Measurements from ENCODE around the gene ATP1B1. TPM values are rescaled to one million over a fixed set of nuclear protein-coding genes. Genes with fewer than 3 reads are reported as not detected.

The ATP1B1 gene
- total RNA-seq, 1 donor = 13.7 TPM

DNA sequence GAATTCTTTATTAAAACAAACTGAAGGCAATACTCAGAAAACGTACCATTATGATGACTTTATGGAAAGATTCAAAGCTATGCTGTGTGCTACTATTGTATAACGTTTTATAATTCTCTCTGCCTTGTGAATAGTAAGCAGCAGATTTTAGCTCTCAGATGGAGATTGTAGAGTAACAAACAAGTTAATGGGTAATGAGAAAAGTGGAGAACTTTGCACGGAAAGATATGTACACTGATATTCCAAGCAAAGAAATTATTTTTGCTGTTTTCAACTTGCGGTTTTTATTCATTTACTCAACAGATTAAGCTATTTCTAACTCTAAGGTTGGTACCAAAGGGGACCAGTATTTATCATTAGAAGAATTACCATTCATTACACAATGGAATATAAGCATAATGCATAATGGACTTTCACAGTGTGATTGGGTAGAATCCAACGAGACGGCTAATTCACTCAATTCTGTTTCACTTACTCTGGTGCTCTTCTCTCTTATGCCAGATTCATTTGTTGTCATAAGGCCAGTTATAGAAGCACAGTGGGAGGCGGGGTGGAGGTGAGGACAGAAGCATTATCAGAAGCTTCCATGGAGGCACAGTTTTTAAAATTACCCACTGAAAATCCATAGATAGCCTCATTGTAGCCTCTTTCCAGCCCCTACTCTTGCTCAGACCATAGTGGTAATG, 38.6 kb downstream of the ATP1B1 start:
- no peak overlapping the region for H3K4me3 ChIP-seq (ENCODE audit: low read depth, low read length)
- TF ChIP-seq CTCF (IDR thresholded peaks at IDR 0.05; ENCODE audit: insufficient read depth, low read length) = no peak
- DNase-seq (ENCODE audit: low read depth) = no peak

GRCh38 chr1:169146576-169147214, 40.2 kb downstream of the ATP1B1 start:
- DNase-seq (ENCODE audit: low read depth) = no peak
- no peak overlapping the region for H3K4me3 ChIP-seq (ENCODE audit: low read depth, low read length)
- no peak for TF ChIP-seq CTCF (IDR thresholded peaks at IDR 0.05; ENCODE audit: insufficient read depth, low read length)

DNA sequence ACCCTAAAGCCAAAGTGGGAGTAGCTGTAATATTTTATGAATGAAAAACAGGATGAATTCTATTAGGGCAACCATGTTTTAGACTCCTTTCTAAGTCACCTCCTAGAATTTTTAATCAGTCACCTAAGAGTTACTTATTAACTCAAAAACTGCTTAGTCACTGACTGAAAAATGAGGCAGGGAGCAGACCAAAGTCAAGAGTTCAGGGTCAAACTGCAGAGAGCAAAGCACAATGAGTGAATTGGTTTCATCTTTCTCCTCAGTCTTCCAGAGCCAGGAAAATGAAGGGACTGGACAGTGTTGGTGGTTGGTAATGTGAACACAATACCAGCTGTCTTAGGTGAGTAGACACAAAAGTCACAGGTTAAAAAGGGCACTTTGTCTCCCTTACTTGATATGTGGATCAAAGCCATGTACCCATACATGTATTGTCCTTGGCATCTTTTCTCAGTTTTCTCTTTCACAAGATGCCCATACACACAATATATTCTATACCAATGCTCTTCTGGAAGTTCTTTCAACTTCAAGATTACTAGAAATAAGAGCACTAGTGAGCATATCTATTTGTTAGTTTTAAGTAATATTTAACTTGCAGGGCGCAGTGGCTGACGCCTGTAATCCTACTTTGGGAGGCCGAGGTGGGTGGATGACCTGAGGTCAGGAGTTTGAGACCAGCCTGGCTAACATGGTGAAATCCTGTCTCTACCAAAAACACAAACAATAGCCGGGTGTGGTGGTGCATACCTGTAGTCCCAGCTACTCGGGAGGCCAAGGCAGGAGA, 42.2 kb downstream of the ATP1B1 start:
- DNase-seq (ENCODE audit: low read depth) = no peak
- TF ChIP-seq CTCF (IDR thresholded peaks at IDR 0.05; ENCODE audit: insufficient read depth, low read length) = no peak
- H3K4me3 ChIP-seq (ENCODE audit: low read depth, low read length) = no peak overlapping the region

DNA sequence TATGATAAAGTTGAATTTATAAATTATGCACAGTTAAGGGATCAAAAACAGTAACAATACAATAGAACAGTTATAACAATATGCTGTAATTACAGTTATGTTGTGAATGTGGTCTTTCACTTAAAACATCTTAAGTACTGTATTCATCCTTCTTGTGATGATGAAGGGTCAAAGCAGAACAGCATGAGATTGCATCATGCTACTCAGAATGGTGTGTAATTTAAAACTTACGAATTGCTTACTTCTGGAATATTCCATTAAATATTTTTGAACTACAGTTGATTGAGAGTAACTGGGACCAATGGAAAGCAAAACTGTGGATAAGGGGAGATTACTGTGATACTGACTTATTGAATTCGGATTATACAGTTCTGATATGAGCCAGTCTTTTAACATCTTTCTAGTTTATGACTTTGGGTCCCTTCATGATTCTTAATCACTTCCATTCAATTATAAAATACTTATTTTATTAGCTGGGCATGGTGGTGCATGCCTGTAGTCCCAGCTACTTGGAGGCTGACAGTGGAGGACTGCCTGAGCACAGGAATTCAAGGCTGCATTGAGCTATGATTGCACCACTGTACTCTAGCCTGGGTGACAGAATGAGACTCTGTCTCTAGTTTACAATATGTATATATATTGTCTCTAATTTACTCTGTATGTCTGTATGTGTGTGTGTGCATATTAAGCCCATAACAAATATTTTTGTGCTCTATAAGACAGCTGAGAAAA, 43.2 kb downstream of the ATP1B1 start:
- H3K4me3 ChIP-seq (ENCODE audit: low read depth, low read length) = no peak overlapping the region
- DNase-seq (ENCODE audit: low read depth) = peak; percentile 4
- no peak for TF ChIP-seq CTCF (IDR thresholded peaks at IDR 0.05; ENCODE audit: insufficient read depth, low read length)

- TF ChIP-seq CTCF (IDR thresholded peaks at IDR 0.05; ENCODE audit: insufficient read depth, low read length) = no peak
- no peak for DNase-seq (ENCODE audit: low read depth)
- H3K4me3 ChIP-seq (ENCODE audit: low read depth, low read length) = no peak overlapping the region
Observed at GRCh38 chr1:169150641-169151337, 44.3 kb downstream of the ATP1B1 start.

GRCh38 chr1:169151338-169151837, 44.9 kb downstream of the ATP1B1 start:
- TF ChIP-seq CTCF (IDR thresholded peaks at IDR 0.05; ENCODE audit: insufficient read depth, low read length) = no peak
- DNase-seq (ENCODE audit: low read depth) = no peak

More at GRCh38 chr1:169151338-169151837, 44.9 kb downstream of the ATP1B1 start:
- H3K4me3 ChIP-seq (ENCODE audit: low read depth, low read length) = no peak overlapping the region
